AG04449 (cell line): ENCODE measurements around the gene KCTD15.

Experiments
- CTCF ChIA-PET: fragments of 350-600 bp; formaldehyde crosslinking; extraction: SDS; loops from one replicate; lab custom pipeline; 2021; ENCODE audit warnings: antibody characterized with exemption; lab: Yijun Ruan, JAX
- POLR2A ChIA-PET: fragments of 400-600, 350-600 bp; formaldehyde crosslinking; extraction: SDS; loops from one replicate; lab custom pipeline; 2020; ENCODE audit warnings: antibody characterized with exemption, inconsistent platforms; lab: Yijun Ruan, JAX
- DNase-seq: peaks from one replicate; pipeline ENCODE4 v3.0.0-alpha.2; 2010; ENCODE audit warnings: low read depth, low spot score
- H3K4me3 ChIP-seq: 2 replicates; pipeline ENCODE4 v1.5.1; 2011; ENCODE audit warnings: low read depth, mild to moderate bottlenecking, control low read depth, low read length
- CTCF ChIP-seq: IDR thresholded peaks from one replicate; pipeline ENCODE4 v1.5.1; 2011; ENCODE audit warnings: mild to moderate bottlenecking, moderate library complexity, low read length, control low read depth, inconsistent platforms; ENCODE audit not compliant: insufficient read depth; ENCODE audit errors: missing control alignments

Gene KCTD15

GRCh38 chr19:33777351-33777750, 19.3 kb upstream of the KCTD15 start:
- no peak for DNase-seq
- no peak overlapping the region for H3K4me3 ChIP-seq
- TF ChIP-seq CTCF, result no peak
- CTCF ChIA-PET, result interaction anchor here (0.6 to 10.3 kb wide), 61 partner anchors 8 to 936 kb away, joined by 3 to 223 read pairs (median 6); partner anchors contain the start of gene KCTD15
- POLR2A ChIA-PET, result no interaction called here

- POLR2A ChIA-PET, result no interaction called here
Observed at GRCh38 chr19:33777753-33778088, 18.9 kb upstream of the KCTD15 start.

GRCh38 chr19:33778089-33778791, 18.4 kb upstream of the KCTD15 start:
- ChIA-PET POLR2A (no interaction called here), CTCF (interaction anchor here (0.6 to 10.3 kb wide), 69 partner anchors 9 to 935 kb away, joined by 3 to 223 read pairs (median 5); partner anchors contain the start of gene KCTD15)
- DNase-seq, result no peak
- peak; percentile 99 for TF ChIP-seq CTCF
- no peak overlapping the region for H3K4me3 ChIP-seq

More at GRCh38 chr19:33777753-33778088, 18.9 kb upstream of the KCTD15 start:
- no peak for TF ChIP-seq CTCF
- CTCF ChIA-PET, result interaction anchor here (0.6 to 10.3 kb wide), 67 partner anchors 9 to 936 kb away, joined by 3 to 223 read pairs (median 5); partner anchors contain the start of gene KCTD15
- no peak overlapping the region for H3K4me3 ChIP-seq
- DNase-seq, result no peak

GRCh38 chr19:33779849-33780248, 16.8 kb upstream of the KCTD15 start:
- no peak for TF ChIP-seq CTCF

GRCh38 chr19:33780251-33780650, 16.4 kb upstream of the KCTD15 start:
- ChIA-PET CTCF (interaction anchor here (0.8 to 10.3 kb wide), 13 partner anchors 8 to 368 kb away, joined by 3 to 223 read pairs (median 16); no protein-coding TSS in a partner anchor), POLR2A (no interaction called here)
- no peak for DNase-seq
- H3K4me3 ChIP-seq, result no peak overlapping the region
- no peak for TF ChIP-seq CTCF

More at GRCh38 chr19:33779849-33780248, 16.8 kb upstream of the KCTD15 start:
- CTCF ChIA-PET, result interaction anchor here (0.8 to 10.3 kb wide), 16 partner anchors 9 to 369 kb away, joined by 3 to 223 read pairs (median 10); no protein-coding TSS in a partner anchor
- POLR2A ChIA-PET, result no interaction called here
- H3K4me3 ChIP-seq, result no peak overlapping the region
- DNase-seq, result no peak

GRCh38 chr19:33780746-33781145, 15.9 kb upstream of the KCTD15 start:
- TF ChIP-seq CTCF, result no peak
- no peak for DNase-seq
- POLR2A ChIA-PET, result no interaction called here
- CTCF ChIA-PET, result interaction anchor here (0.7 to 10.3 kb wide), 4 partner anchors 216 to 321 kb away, joined by 4 to 223 read pairs (median 64); no protein-coding TSS in a partner anchor
- H3K4me3 ChIP-seq, result no peak overlapping the region
